ENCODE measurements around the gene ATP8A2.

GRCh38 chr13:25887962-25888655 is 516.3 kb downstream of the ATP8A2 start:
- TF ChIP-seq POLR2A (IDR thresholded peaks at IDR 0.05; ENCODE audit: low read length): no peak
- TF ChIP-seq GATA1 (IDR thresholded peaks at IDR 0.05; ENCODE audit: low read depth, low read length): no peak
